Activated T-helper 9 cell treated with anti-CD3 and anti-CD28 coated beads, Interleukin-2, amount 50 U/mL, for 16 hours (primary cell): Measurements from ENCODE around the gene SPIN2A.
A peak's percentile ranks its signal among the peaks of the same experiment; 100 is the strongest.
"Not testable (repeated sequence)": the region's sequence is repeated elsewhere in the genome, so short reads cannot be mapped to it uniquely, and the experiment has no call there.

Experiments
- DNase-seq: peaks from one replicate; pipeline ENCODE4 v3.0.0-alpha.2; 2020; ENCODE audit warnings: low read depth

The SPIN2A gene

DNA sequence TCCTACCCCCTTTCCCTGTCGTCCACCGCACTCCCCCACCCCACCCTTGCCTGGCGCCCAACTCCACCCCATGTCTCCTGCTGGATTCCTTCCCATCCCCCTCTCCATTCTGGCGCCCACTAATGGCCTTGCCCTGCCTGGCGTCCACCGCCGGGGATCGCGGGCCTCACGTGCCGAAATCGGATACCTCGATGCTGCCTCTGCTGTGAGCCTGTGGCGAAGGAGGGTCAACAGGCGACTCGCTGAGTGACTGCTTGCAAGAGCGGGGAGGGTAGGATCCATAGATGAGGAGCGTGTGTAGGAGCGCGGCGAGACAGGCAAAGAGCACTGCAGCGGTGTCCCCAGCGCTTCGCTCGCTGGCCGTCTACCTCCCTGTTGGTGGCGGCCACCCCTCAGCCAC lies at the start of gene SPIN2A:
Gene SPIN2A, minus strand, starts transcription at position 325 of the 400 bp plus-strand sequence. CDS start 800 bp downstream, outside the sequence.
- not testable (repeated sequence) for DNase-seq

DNA sequence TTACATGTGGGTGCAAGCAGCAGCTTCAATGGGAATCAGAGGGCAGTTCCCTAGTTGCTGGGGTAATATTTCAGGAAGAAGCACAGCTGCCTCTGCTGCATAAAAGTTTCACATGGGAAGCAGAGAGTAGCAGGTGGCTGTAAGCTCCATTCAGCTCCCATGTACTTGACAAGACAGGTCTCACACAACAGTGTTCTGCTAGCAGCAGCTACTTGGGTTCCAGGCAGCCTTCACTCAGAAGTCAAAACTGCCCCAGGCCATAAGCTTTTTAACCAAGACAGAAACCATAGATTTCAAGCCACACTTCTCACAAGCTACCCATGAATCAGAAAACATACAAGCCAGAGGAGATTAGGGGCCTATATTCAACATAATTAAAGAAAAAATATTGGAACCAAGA lies 41.4 kb upstream of the SPIN2A start:
- no peak for DNase-seq

- DNase-seq, result no peak
These were observed 39.9 kb upstream of the SPIN2A start for GRCh38 chrX:57177070-57177469.

DNA sequence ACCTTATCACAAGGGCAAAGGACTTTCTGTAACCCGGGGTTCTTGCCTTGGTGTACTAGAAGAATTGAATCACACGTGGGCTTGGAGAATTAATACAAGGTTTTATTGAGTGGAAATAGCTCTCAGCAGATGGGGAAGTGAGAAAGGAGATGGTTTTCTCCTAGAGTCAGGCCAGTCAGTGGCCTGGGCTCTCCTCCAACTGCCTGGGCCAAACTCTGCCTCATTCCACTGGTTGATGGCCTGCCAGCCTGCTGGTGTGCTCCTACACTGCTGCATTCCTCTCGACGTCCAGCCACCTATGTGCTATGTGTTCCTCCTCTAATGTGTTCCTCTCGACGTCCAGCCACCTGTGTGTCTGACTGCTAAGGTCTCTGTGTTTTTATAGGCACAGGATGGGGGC lies 35.3 kb upstream of the SPIN2A start:
- no peak for DNase-seq

DNA sequence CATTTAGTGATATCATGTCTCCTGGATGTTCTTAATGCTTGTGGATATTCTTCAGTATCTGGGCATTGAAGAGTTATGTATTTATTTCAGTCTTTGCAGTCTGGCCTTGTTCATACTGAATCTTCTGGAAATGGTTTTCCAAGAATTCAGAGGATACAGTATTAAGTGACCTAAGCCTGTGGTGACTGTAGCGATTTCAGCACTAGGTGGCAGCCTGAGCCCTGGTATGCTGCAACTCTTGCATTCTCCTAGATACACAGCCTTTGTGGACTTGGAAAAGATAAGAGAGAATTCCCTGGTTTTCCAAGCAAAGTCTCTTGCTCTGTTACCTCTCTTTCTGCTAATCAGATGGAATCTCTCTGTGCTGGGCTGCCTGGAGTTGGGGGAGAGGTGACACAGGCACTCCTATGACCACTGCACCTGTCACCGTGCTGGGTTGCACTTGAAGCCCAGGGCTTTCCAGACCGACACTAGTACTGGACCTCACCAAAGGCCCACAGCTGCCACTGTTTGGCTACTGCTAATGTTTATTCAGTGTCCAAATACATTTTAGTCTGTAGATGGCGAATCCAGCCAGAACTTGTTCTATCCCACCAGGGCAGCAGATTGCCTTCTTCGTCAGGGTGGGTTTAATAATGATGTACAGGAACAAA lies 19.3 kb upstream of the SPIN2A start:
- no peak for DNase-seq

- no peak for DNase-seq
These were observed 18.0 kb upstream of the SPIN2A start for GRCh38 chrX:57155171-57155570.

DNA sequence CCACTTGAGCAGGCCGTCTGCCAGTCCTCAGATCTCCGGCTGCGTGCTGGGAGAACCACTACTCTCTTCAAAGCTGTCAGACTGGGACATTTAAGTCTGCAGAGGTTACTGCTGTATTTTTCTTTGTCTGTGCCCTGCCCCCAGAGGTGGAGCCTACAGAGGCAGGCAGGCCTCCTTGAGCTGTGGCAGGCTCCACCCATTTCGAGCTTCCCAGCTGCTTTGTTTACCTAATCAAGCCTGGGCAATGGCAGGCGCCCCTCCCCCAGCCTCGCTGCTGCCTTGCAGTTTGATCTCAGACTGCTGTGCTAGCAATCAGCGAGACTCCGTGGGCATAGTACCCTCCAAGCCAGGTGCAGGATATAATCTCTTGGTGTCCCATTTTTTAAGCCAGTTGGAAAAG lies 15.0 kb upstream of the SPIN2A start:
- DNase-seq, result not testable (repeated sequence)

DNA sequence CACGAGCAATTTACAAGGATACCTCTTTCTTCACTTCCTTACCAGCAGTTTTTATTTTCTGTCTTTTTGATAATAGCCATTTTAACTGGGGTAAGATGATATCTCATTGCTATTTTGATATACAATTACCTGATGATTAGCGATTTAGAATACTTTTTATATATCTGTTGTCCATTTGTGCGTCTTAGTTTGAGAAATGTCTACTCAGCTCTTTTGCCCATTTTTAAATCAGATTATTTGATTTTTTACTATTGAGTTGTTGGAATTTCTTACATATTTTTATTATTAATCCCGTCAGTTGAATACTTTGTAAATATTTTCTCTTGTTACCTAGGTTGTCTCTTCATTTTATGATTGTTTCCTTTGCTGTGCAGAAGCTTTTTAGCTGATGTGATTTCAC lies 1.5 kb upstream of the SPIN2A start:
- no peak for DNase-seq

- DNase-seq, result no peak
These were observed 304 bp upstream of the SPIN2A start for GRCh38 chrX:57137501-57137900.

DNA sequence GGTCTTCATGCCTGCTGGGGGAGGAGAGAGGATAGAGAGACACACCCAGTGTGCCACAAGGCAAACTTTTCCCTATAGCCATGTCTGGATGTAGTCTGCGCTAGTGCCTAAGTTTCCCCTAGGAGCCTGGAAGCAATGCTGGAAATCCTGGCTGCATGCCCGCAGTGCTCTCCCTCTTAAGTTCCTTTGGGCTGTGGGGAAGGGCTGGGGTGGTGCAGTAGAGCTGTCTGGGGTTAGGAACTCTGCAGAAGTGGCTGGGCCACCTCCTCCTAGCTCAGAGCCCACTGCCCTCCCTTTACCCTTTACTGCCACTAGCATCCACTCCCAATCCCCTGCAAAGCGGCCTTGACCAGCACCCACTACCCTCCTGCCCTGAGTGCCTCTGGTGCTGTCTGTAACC lies 608 bp downstream of the SPIN2A start:
- not testable (repeated sequence) for DNase-seq

- DNase-seq, result no peak
These were observed 1.9 kb downstream of the SPIN2A start for GRCh38 chrX:57135287-57135686.

DNA sequence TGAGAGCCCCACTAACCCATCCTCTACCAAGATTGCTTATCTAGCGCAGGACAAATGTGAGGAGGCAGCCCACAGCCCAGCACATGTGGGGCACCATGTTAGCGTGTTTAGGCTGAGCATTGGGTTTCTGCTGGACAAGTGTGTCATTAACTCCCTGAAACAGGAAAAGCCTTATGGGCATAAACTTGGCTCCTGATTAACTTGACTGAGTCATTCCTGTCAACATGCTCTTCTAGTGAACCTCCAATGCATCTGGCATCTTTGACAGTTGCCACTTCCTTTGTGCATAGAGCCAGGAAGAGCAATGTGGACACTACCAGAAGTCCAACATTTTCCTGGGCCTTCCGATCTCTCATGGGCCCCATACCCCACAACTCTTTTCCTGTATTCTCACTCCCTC lies 2.5 kb downstream of the SPIN2A start:
- no peak for DNase-seq

- no peak for DNase-seq
These were observed 3.5 kb downstream of the SPIN2A start for GRCh38 chrX:57133706-57134105.

- DNase-seq, result not testable (repeated sequence)
These were observed 3.9 kb downstream of the SPIN2A start for GRCh38 chrX:57133284-57133683.

DNA sequence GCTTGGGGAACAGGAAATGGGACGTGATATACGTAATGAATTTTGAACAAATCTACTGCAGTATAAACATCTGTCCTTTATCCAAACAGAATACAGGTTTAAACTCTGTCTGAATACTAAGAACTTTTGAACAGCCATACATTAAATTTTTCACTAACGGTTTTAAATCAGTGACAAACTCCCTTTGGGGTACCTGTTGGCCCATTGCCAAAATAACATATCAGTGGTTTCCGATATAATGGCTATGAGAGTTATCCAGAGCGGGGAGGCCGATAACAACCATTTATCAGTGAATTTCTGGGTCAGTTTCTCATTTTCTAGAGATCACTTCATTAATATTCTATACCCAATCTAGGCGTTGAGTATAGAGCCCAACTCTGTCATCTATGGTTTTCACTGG lies 5.2 kb downstream of the SPIN2A start:
- no peak for DNase-seq

DNA sequence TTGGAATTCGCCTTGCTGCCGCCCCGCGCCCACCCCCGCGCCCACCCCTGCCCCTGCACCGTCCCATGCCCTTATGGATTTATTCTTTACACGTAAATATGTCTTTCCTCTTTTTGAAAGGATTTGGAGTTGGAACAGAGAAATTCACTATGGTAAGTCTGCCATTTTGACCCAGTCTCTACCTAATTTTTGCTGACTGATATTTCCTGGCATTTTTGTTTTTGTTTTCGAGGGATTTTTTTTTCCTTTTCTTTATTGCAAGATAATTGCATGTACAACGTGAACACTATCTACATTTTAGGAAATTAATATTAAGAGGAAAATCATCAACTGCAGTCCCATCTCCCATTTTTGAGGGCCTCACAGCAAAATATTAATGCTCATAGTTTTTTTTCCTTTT lies 15.4 kb downstream of the SPIN2A start:
- DNase-seq, result no peak

DNA sequence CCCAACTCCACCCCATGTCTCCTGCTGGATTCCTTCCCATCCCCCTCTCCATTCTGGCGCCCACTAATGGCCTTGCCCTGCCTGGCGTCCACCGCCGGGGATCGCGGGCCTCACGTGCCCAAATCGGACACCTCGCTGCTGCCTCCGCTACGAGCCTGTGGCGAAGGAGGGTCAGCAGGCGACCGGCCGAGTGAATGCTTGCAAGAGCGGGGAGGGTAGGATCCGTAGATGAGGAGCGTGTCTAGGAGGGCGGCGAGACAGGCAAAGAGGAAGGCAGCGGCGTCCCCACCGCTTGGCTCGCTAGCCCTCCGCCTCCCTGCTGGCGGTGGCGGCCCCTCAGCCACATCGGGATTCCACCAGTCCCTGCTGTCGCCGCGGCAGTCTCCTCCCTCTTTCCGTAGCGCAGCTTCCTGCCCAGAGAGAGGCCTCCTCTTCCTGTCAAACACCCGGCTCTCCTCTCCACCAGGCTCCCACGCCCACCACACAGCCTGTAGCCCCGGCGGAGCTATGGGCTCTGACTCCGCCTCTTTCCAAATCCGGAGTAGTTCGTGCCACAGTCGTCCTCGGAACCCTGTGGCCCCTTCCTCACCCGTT lies 15.9 kb downstream of the SPIN2A start, which contains the start of gene SPIN2B:
Gene SPIN2B, minus strand, starts transcription at position 387 of the 594 bp plus-strand sequence.
- peak; percentile 66 for DNase-seq

GRCh38 chrX:57120619-57121161 lies 16.5 kb downstream of the SPIN2A start:
- not testable (repeated sequence) for DNase-seq

DNA sequence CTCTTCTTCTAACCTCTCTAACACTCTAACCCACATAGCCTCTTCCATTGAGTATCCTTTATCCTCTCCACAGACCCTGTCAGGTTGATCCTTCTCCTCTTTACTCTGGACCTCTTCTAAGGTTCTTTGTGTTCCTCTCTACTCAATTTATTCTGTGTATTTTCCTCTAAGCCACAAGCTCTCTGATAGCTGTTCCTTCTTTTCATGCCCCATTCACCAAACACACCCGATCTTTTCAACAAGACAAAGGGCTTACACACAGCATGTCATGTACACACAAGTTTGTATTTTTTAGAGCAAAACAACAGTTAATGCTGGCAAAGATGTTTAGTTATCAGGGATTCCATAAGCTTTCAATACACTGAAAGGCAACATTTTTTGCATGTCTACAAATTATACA lies 17.8 kb downstream of the SPIN2A start:
- DNase-seq, result no peak

DNA sequence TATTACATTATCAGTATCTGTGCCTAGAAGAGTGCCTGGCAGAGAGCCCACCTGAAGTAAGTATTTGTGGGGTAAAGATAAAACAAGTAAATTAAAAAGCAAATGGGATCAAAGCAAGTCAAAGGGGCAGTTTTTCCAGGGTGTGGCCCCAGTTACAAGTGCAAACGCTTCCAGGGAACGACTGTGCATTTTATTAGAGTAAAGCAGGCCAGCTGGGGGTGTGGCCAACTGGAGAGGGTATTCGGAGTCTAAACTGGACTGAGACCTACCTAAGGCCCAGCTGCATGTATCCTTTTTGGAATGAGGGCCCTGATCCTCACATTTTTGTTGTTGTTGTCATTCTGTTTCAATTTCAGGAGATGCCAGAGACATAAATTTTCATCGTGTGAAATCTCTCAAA lies 19.6 kb downstream of the SPIN2A start:
- not testable (repeated sequence) for DNase-seq

DNA sequence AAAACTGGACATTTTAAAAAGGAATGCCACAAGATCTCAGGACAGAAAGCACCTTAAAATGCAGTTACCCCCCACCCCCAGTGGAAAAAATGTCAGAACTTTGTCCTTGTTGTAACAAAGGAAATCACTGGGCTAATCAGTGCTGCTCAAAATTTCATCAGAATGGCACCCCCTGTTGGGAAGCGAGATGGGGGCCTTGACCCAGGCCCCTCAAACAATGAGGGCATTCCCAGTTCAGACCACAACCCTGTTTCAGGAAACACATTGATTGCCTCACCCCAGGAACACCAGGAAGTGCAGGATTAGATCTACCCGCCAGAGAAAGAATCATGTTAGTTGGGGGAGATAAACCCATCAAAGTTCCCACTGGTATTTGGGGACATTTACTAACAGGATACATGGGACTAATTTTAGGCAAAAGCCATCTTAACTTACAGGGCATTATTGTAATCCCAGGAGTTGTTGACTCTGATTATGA lies 32.2 kb downstream of the SPIN2A start:
- no peak for DNase-seq

- DNase-seq, result no peak
These were observed 32.8 kb downstream of the SPIN2A start for GRCh38 chrX:57104406-57104805.

GRCh38 chrX:57103489-57103888 lies 33.7 kb downstream of the SPIN2A start:
- DNase-seq, result no peak
